IPS-18c (cell line): Measurements from ENCODE around the gene SMPD4.
"Not testable (repeated sequence)": the region's sequence is repeated elsewhere in the genome, so short reads cannot be mapped to it uniquely, and the experiment has no call there.

Experiments used
- H3K4me3 ChIP-seq: 2 replicates; pipeline ENCODE4 v1.7.0; 2013; ENCODE audit warnings: low read depth, mild to moderate bottlenecking, low read length, moderate library complexity; ENCODE audit not compliant: insufficient read depth
- H3K9me3 ChIP-seq: one replicate; pipeline ENCODE4 v1.6.1; 2013; ENCODE audit warnings: mild to moderate bottlenecking, low read length, moderate library complexity; ENCODE audit not compliant: control insufficient read depth, insufficient read depth

Gene SMPD4

DNA sequence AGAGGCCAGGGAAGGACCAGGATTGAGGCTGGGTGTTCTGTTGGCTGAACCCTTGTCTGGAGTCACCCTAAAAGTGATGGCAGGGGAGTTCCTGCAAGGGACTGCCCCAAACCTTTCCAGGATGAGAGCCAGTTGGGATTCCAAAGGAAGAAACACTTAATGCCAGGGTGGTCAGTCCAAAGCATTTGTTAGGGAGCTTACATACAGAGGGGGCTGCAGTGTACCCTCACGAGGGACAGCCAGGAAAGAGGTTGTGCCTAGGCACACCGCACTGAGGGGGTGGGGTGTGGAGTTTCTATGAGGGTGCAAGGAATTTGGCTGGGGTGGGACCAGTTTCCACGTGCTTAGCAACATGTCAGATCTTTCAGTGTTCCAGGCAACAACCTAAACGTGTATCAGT, 7.6 kb upstream of the SMPD4 start:
- not testable (repeated sequence) for H3K4me3 ChIP-seq, H3K9me3 ChIP-seq

DNA sequence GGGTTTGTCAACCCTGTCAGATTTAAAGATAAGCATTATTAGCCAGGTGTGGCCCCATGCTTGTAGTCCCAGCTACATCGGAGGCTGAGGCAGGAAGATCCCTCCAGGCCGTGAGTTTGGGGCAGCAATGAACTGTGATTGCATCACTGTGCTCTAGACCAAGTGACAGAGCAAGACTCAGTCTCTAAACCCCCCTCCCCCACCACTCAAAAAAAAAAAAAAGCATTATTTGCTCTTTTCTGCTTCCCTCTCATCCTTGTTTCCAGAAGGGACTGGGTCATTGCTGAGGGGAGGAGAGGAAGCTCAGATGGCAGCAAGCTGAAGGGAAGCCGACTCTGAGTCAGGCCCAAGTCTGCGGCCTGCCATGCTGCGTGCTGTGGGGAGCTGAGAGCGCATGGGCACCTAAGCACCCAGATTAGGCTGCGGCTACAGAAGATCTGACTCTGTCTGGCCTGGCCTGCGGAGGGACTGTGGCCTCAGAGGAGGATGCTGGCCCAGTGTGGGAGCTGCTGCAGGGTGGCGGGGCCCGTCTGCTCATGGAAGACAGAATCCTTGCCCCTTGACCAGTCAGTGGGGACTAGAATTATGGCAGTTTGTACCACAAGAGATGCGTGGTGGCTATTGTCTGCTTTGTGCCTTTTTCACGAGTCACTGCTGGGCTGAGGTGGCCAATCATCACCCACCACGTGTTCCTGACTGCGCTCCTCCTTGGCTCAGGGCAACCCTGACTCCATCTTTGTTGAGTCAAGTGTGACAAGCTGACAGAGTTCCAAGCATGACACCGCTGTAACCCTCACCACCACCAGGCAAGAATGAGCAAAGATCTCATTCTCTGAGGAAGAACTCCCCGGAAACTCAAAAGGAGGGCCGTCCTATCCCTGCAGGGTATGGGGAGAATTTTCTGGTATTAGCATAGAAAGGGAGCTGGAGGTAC, 6.7 kb upstream of the SMPD4 start:
- not testable (repeated sequence) for H3K4me3 ChIP-seq, H3K9me3 ChIP-seq

DNA sequence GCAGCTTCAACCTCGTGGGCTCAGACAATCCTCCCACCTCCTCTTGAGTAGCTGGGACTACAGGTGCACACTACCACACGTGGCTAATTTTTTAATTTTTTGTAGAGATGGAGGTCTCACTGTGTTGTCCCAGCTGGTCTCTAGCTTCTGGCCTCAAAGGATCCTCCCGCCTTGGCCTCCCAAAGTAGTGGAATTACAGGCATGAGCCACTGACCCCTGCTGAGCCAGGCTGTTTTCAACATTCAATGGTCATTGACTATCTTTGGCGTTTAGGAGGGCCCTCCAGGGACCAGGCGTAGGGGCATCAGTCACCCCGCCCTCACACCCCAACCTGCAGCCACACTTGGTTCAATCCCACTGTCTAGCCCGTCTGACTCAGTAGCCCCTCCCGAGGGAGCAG, 5.9 kb upstream of the SMPD4 start:
- Histone ChIP-seq H3K4me3 (no peak overlapping the region), H3K9me3 (no peaks in the 10 kb centered on the region)

DNA sequence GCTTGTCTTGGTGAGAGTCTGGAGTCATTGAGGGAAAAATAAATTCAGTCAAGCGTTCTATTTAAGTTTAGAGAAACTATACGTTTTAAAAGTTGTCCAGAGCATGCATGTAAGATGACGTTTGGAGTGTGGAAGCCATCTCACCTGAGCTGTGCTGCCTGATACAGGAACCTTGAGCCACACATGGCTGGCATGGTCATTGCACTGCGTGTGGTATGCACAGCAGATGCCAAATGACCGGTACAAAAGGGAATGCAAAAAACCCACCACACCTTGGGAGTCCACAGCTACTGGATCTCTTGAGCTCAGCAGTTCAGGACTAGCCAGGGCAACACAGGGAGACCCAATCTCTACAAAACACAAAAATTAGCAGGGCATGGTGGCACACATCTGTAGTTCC, 5.0 kb upstream of the SMPD4 start:
- no peaks in the 10 kb centered on the region for H3K9me3 ChIP-seq
- no peak overlapping the region for H3K4me3 ChIP-seq

DNA sequence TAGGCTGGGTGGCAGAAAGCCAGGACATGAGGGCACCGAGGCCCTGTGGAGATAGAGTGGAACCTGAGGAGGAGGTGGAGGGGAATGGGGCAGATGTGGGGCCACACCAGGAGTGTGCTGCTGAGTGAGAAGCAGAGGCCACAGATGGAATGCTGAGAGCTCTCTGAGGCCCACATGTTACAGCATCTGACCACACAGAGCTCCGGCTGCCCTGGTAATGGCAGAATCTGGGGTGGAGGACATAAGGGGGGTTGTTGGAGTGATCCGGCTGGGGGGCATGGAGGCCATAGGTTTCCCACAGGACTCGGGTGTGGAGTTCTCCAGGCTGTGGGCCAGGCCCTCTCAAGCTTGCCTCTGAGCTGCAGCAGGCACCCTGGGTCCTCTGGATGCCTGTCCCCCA, 4.5 kb upstream of the SMPD4 start:
- H3K9me3 ChIP-seq: no peaks in the 10 kb centered on the region
- H3K4me3 ChIP-seq: no peak overlapping the region

DNA sequence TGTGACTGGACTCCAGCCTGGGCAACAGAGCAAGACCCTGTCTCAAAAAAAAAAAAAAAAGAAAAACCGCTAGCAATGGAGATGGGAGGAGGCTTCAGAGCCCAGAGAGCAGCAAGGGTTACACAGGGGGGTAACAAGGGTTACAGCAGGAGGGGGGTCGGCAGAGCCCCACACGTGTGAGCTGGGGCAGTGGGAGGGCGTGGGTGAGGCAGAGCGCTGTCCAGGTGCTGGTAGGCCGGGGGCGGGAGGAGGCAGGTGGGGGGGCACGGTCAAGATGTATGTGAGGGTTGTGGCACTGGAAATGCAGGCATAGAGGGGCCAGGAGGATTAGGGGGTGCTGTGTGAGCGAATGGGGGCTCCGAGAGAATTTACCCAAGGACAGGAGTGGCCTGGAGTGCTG, 4.0 kb upstream of the SMPD4 start:
- H3K4me3 ChIP-seq: no peak overlapping the region

DNA sequence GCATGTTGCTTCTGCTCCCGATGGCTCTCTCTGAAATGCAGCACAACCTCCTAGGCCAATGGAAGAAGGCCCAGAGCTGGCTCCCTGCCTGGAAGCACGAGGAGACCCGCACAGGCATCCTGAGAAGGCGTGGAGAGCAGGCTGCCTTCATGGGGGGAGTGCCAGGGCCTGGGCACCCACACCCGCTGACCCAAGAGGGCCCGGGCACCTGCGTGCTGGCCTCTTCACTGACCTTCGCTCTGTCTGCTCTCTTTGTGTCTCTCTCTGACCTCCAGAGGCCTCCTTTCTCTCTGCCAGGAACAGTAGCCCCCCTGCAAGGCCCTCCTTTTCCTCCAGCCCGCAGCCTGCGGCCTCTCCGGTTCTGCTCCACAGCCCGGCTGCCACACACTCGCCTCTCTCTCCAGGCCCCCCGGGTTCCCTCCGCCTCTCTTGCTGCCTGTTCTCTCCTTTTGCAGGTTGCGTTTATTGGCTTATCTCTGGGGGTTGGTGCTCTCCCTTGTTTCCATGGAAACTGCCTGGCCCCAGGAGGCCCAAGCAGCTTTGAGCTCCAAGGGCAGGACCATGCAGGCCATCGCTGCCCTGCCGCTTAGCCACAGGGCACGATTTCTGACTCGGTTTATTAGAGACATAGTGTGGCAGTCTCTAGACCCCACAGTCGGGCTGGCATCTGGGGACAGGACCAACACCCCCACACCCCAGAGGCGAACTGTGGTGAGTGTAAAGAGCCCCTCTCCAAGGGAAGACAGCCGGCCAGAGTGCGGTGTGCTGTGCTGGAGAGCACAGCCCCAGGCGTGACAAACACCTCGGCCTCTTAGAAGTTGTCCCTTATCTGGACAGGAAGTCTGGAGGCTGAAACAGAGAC, 2.3 kb upstream of the SMPD4 start:
- H3K4me3 ChIP-seq: peak overlapping the region; percentile 46; the same call in 1 of the 2 replicates
- H3K9me3 ChIP-seq: no peaks in the 10 kb centered on the region

More for the DNA sequence above, 4.0 kb upstream of the SMPD4 start:
- no peaks in the 10 kb centered on the region for H3K9me3 ChIP-seq

DNA sequence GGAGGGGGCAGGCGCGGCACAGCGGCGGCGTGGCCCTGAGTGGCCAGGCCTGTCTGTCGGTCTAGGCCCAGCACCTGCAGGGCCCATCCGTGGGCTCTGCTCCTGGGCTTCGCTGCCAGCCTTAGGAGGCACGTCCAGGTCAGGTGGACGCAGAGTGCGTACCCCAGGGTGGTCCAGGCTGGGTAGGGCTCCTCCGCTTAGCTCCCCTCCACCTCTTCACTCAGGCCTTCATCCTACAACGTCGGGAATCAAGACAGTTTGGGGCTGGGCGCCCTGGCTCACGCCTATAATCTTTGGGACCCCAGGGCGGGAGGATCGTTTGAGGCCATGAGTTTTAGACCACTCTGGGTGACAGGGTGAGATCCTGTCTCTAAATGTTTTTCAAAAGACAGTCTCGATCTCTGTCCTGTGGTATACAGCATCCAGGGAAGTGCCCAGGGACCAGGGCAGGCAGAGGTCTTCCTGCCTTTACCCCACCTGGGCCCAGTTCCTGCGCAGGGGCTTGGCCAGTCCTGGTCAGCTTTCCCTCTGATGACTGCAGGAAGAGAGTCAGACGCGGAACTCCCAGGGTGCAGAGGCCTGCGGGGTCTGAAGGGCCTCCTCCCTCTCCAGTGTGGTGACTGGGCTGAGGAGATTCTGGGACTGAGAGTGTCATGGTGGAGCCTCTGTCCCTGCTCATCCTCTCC, 1.6 kb upstream of the SMPD4 start:
- peak overlapping the region; percentile 46 for H3K4me3 ChIP-seq
- H3K9me3 ChIP-seq: not testable (repeated sequence)

DNA sequence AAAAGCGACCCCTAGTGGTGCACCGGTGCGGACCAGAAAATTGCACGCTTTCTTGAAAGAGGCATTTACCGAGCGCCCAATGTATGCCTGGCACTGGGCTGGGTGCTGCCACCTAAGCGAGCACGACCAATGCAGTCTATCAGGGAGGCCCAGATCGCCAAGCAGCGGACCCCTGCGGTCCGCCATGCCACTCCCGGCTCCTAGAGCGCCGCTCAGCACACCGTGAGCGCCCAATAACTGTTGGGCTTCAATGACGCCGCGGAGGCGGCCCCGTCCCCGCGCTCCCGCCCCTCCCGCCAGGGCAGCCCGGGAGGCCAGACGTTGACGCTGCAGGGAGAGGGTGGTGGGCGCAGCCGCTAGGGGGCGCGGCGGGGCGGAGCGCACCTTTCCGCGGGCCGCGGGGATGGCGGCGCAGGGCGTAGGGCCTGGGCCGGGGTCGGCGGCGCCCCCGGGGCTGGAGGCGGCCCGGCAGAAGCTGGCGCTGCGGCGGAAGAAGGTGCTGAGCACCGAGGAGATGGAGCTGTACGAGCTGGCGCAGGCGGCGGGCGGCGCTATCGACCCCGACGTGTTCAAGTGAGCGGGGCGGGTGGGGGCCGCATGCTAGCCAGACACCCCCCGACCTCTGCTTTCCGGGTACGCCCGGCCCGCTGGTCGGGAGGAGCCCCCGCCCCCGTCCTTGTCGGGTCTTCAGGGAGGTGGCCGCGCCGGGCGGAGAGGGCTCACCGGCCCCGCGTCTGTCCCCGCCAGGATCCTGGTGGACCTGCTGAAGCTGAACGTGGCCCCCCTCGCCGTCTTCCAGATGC, 679 bp upstream of the SMPD4 start, which contains the start of gene MZT2B:
MZT2B (plus strand) TSS at position 383 of the 803 bp plus-strand sequence; CDS start at position 404, 21 bp downstream.
- not testable (repeated sequence) for H3K9me3 ChIP-seq
- H3K4me3 ChIP-seq: peak within 1 kb of the TSS; percentile 98

DNA sequence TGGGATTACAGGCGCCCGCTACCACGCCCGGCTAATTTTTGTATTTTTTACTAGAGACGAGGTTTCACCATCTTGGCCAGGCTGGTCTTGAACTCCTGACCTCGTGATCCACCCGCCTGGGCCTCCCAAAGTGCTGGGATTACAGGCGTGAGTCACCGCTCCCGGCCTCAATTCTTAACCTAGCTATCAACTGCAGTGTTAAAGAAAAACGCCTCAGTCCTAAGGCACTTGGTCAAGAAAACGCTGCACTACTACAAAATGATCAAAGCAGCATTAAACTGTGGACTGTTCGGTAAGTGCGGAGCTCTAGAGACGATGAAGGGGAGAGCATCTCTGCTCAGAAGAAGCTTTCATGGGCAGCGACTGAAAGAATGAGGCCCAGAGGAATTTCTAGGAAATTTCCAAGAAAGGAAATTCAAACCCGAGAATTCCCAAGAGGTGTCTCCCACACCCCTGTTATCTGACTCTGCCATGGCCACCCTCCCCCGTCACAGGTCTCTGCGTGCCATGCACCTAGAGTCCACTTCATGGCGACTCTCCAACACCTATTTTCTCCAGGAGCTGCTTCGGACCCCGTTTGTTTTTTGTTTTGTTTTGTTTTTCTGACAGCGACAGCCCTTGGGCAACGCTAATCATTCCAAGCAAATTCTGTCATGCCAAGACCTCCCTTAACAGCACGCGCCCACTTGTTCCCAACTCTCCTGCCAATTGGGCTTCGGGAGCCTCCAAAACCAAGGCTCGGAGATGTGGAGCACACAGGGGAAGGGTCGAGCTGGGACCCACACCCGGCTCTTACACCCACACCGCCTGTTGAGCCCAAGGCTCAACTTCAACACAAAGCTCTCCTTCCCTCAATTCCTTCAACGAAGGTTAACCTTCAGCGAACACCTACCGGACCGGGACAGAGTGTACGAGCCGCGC, 738 bp downstream of the SMPD4 start:
- H3K4me3 ChIP-seq: peak overlapping the region; percentile 98

DNA sequence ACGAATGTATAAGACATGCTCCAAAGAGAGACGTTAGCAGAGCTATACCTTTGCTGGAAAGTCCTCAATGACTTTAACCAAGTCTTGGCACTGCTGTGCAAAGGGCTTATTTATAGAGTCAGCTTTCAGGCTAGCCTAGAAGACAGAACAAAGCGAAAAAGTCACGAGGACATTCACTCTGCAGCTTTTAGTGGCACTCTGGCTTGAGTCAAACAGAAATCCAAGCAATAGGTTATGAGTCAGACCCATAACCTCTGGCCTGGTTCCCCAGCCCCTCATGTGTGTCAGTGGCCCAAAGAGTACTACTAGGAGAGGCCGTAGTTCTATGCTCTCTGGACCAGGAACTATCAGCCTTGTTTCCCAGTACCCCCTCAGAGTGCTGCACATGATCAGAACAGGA, 6.5 kb downstream of the SMPD4 start:
- H3K4me3 ChIP-seq, H3K9me3 ChIP-seq: not testable (repeated sequence)

More for the DNA sequence above, 738 bp downstream of the SMPD4 start:
- not testable (repeated sequence) for H3K9me3 ChIP-seq

DNA sequence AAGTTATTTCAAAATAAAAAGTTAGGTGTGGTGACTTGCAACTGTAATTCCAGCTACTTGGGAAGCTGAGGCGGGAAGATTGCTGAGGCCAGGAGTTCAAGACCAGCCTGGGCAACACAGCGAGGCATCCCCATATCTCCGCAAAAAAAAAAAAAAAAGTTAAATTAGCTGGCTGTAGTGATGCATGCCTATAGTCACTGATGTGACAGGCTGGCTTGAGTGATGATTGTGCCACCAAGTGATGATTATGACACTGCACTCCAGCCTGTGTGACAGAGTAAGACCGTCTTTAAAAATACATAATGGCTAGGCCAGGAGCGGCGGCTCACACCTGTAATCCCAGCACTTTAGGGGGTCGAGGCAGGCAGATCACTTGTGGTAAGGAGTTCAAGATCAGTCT, 11.5 kb downstream of the SMPD4 start:
- no peak overlapping the region for H3K4me3 ChIP-seq
- H3K9me3 ChIP-seq: no peaks in the 10 kb centered on the region

DNA sequence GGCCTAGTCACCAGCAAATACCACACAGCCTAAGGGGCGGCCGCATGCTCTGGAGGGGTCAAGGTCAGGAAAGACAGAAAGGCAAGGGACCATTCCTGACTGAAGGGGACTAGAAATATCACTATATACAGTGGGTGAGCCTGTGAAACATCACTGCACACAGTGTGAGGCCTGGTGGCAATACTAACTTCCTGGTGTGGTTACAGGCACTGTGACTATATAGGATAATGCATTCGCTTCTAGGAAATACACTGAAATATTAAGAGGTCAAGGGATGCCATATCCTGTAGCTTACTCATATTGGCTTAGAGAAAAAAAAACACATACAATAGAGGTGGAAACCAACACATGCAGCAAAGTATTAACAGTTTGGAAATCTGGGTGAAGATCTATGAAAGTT, 12.2 kb downstream of the SMPD4 start:
- not testable (repeated sequence) for H3K4me3 ChIP-seq

DNA sequence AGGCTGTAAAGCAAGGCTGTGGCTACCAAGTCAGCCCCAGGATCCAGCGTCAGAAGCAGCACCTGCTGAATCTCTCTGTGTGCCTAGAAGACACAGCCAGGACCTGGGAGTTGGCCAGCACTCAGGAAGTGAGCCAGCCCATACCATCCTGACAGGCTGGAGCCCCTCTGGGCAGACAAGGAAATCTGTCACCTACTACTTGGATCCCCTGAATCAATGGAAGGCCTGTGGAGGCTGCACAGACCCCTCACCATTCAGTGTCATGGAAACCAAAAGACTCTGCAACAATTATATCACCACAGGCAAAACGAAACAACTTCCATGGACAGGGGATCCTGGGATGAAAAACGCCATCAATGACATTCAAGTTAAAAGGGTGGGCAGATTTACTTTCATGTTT, 14.8 kb downstream of the SMPD4 start:
- not testable (repeated sequence) for H3K4me3 ChIP-seq, H3K9me3 ChIP-seq

More for the DNA sequence above, 12.2 kb downstream of the SMPD4 start:
- not testable (repeated sequence) for H3K9me3 ChIP-seq

DNA sequence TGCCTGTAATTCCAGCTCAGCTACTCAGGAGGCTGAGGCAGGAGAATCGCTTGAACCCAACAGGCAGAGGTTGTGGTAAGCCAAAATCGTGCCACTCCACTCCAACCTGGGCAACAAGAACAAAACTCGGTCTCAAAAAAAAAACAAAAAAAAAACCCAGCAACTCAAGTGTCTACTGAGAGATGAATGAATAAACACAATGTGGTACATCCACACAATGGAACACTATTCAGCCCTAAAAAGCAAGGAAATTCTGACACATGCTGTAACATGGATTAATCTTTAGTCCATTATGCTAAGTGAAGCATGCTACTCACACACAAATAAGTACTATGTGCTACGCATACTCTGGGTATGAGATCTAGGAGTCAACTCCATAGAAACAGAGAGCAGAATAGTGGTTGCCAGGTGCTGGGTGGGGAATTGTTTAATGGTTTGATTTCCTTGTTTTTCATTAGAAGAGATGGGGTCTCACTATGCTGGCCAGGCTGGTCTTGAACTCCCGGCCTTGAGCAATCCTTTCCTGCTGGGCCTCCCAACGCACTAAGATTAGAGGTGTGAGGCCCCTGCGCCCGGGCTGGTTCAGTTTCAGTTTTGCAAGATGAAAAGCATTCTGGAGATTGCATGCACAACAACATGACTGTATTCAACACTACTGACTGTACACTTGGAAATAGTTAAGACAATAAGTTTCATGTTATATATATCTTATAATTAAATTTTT, 15.9 kb downstream of the SMPD4 start:
- Histone ChIP-seq H3K4me3 (no peak overlapping the region), H3K9me3 (no peaks in the 10 kb centered on the region)
